Stimulated activated CD4-positive, alpha-beta T cell treated with anti-CD3 and anti-CD28 coated beads, Interleukin-4, amount 100 ng/mL, for 24 hours (primary cell): ENCODE results near the gene ZNF786.

Experiments used
- DNase-seq: peaks from one replicate; pipeline ENCODE4 v3.0.0-alpha.2; 2020

ZNF786 gene

GRCh38 chr7:149027611-149028345 lies 62.7 kb downstream of the ZNF786 start:
- DNase-seq: no peak

- DNase-seq: no peak
Measured at GRCh38 chr7:149027055-149027454, 63.5 kb downstream of the ZNF786 start.

DNA sequence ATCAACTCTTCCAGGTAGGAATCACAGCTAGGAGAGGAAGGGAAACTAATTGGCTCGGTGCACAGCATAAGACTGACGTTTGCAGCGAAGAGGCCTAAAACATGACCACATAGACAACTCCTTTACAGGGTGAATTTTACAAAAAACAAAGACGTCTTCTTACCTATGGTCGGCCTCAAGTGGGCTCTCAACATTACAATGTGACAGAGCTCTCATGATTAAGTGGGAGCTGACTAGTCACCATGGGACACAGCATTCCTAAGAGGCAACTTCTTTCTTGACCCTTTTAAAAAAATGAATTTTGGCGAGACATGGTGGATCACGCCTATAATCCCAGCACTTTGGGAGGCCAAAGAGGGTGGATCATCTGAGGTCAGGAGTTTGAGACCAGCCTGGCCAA lies 66.9 kb downstream of the ZNF786 start:
- DNase-seq: no peak

GRCh38 chr7:149022756-149023360 lies 67.7 kb downstream of the ZNF786 start:
- no peak for DNase-seq

GRCh38 chr7:149021725-149022062 lies 68.8 kb downstream of the ZNF786 start:
- no peak for DNase-seq

DNA sequence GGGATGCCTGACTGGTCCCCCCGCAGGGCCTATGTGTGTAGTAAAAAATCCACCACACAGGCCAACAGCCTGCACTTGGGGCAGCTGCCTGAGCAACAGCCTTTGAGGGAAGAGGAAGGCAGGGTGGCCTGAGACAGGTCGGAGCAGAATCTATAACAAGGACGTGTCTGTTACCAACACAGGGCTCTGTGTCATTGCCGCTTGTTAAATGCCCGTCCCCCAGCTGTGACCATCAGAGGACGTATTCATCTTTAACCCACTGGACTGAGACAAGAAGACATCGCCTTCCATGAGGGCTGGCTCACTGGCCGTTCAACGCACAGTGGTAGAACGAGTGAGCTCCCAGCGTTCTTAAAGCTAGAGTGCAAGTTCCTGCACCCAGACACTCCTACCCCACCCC lies 70.0 kb downstream of the ZNF786 start:
- DNase-seq: no peak
